HL-60 (cell line): Measurements from ENCODE around the gene WNT3.

Experiments used
- DNase-seq, 2 experiments: peaks; one replicate each; pipeline ENCODE4 v3.0.0-alpha.2; 2010 to 2020; ENCODE audit warnings: low read depth in 1 of 2, low spot score in 1 of 2
- H3K27ac ChIP-seq: fragments of 250-450 bp; sonication (Bioruptor Pico); replicated peaks from 2 replicates; pipeline ENCODE4 v1.5.1; 2020; ENCODE audit warnings: mild to moderate bottlenecking, moderate library complexity
- H3K27me3 ChIP-seq: fragments of 250-450 bp; sonication (Bioruptor Pico); 2 replicates; pipeline ENCODE4 v1.5.1; 2021; ENCODE audit warnings: mild to moderate bottlenecking, moderate library complexity; ENCODE audit not compliant: insufficient read depth, poor library complexity, severe bottlenecking
- H3K4me3 ChIP-seq: replicated peaks from 2 replicates; pipeline ENCODE4 v1.5.1; 2011; ENCODE audit warnings: mild to moderate bottlenecking, control low read depth, low read length; ENCODE audit not compliant: insufficient read depth
- CTCF ChIP-seq: IDR thresholded peaks from one replicate; pipeline ENCODE4 v1.5.1; 2011; ENCODE audit warnings: low read length, control low read depth, inconsistent platforms; ENCODE audit not compliant: insufficient read depth
- GABPA ChIP-seq: IDR thresholded peaks from 2 replicates; pipeline ENCODE4 v1.6.1; 2012; ENCODE audit warnings: low read depth
- POLR2AphosphoS5 ChIP-seq: IDR thresholded peaks from 2 replicates; pipeline ENCODE4 v1.6.1; 2012; ENCODE audit warnings: low read depth
- SPI1 ChIP-seq: IDR thresholded peaks from 2 replicates; pipeline ENCODE4 v1.6.1; 2012; ENCODE audit warnings: low read depth, mild to moderate bottlenecking, borderline replicate concordance
- TF ChIP-seq, protein P1 (sequence below): IDR thresholded peaks from 2 replicates; pipeline ENCODE4 v1.6.1; 2012; ENCODE audit warnings: low read depth; ENCODE audit not compliant: insufficient replicate concordance

Gene WNT3

GRCh38 chr17:46859996-46860395, 41.5 kb upstream of the WNT3 start:
- no peak overlapping the region for H3K4me3 ChIP-seq
- TF ChIP-seq, protein P1, sequence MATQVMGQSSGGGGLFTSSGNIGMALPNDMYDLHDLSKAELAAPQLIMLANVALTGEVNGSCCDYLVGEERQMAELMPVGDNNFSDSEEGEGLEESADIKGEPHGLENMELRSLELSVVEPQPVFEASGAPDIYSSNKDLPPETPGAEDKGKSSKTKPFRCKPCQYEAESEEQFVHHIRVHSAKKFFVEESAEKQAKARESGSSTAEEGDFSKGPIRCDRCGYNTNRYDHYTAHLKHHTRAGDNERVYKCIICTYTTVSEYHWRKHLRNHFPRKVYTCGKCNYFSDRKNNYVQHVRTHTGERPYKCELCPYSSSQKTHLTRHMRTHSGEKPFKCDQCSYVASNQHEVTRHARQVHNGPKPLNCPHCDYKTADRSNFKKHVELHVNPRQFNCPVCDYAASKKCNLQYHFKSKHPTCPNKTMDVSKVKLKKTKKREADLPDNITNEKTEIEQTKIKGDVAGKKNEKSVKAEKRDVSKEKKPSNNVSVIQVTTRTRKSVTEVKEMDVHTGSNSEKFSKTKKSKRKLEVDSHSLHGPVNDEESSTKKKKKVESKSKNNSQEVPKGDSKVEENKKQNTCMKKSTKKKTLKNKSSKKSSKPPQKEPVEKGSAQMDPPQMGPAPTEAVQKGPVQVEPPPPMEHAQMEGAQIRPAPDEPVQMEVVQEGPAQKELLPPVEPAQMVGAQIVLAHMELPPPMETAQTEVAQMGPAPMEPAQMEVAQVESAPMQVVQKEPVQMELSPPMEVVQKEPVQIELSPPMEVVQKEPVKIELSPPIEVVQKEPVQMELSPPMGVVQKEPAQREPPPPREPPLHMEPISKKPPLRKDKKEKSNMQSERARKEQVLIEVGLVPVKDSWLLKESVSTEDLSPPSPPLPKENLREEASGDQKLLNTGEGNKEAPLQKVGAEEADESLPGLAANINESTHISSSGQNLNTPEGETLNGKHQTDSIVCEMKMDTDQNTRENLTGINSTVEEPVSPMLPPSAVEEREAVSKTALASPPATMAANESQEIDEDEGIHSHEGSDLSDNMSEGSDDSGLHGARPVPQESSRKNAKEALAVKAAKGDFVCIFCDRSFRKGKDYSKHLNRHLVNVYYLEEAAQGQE: no peak
- no peak for TF ChIP-seq SPI1
- DNase-seq: no peak
- peaks cover 5% of the 10 kb centered on the region for H3K27me3 ChIP-seq
- no peak overlapping the region for H3K27ac ChIP-seq

- TF ChIP-seq SPI1 (no peak), POLR2AphosphoS5 (no peak), GABPA (no peak), CTCF (no peak)
- TF ChIP-seq, protein P1: no peak
- no peak overlapping the region for H3K4me3 ChIP-seq
- H3K27me3 ChIP-seq: peaks cover 8% of the 10 kb centered on the region
- DNase-seq: no peak
- H3K27ac ChIP-seq: no peak overlapping the region
Observed at GRCh38 chr17:46857600-46857999, 39.1 kb upstream of the WNT3 start.

- Histone ChIP-seq H3K27me3 (peaks cover 30% of the 10 kb centered on the region), H3K27ac (no peak overlapping the region), H3K4me3 (no peak overlapping the region)
- no peak for DNase-seq
- TF ChIP-seq GABPA: no peak
Observed at GRCh38 chr17:46854948-46855347, 36.5 kb upstream of the WNT3 start.

- no peak overlapping the region for H3K27ac ChIP-seq
- H3K27me3 ChIP-seq: peaks cover 34% of the 10 kb centered on the region
- DNase-seq: no peak
- TF ChIP-seq SPI1 (no peak), POLR2AphosphoS5 (no peak), CTCF (no peak), GABPA (no peak)
- TF ChIP-seq, protein P1: no peak
- no peak overlapping the region for H3K4me3 ChIP-seq
Observed at GRCh38 chr17:46854515-46854914, 36.0 kb upstream of the WNT3 start.
